Ishikawa (cell line): ENCODE data around the gene SOS1.

Experiments
- CEBPB ChIP-seq: IDR thresholded peaks from 2 replicates; pipeline ENCODE4 v1.6.1; 2012
- CREB1 ChIP-seq: IDR thresholded peaks from 2 replicates; pipeline ENCODE4 v1.6.1; 2012; ENCODE audit warnings: low read depth
- EGR1 ChIP-seq: IDR thresholded peaks from 2 replicates; pipeline ENCODE4 v1.6.1; 2012
- EP300 ChIP-seq: IDR thresholded peaks from 2 replicates; pipeline ENCODE4 v1.6.1; 2012; ENCODE audit warnings: borderline replicate concordance
- FOXM1 ChIP-seq: IDR thresholded peaks from 2 replicates; pipeline ENCODE4 v1.6.1; 2012; ENCODE audit warnings: low read depth, borderline replicate concordance
- MAX ChIP-seq: IDR thresholded peaks from 2 replicates; pipeline ENCODE4 v1.6.1; 2012
- NFIC ChIP-seq: IDR thresholded peaks from 2 replicates; pipeline ENCODE4 v1.6.1; 2012
- RAD21 ChIP-seq: IDR thresholded peaks from 2 replicates; pipeline ENCODE4 v1.6.1; 2012; ENCODE audit warnings: low read depth
- REST ChIP-seq: IDR thresholded peaks from 2 replicates; pipeline ENCODE4 v1.6.1; 2012; ENCODE audit warnings: low read depth, mild to moderate bottlenecking
- TAF1 ChIP-seq: IDR thresholded peaks from 2 replicates; pipeline ENCODE4 v1.6.1; 2012; ENCODE audit warnings: low read depth, mild to moderate bottlenecking
- TCF12 ChIP-seq: IDR thresholded peaks from 2 replicates; pipeline ENCODE4 v1.6.1; 2012; ENCODE audit warnings: low read depth
- TEAD4 ChIP-seq: IDR thresholded peaks from 2 replicates; pipeline ENCODE4 v1.6.1; 2012
- USF1 ChIP-seq: IDR thresholded peaks from 2 replicates; pipeline ENCODE4 v1.6.1; 2012
- YY1 ChIP-seq: IDR thresholded peaks from 2 replicates; pipeline ENCODE4 v1.6.1; 2012; ENCODE audit warnings: low read depth
- ZBTB7A ChIP-seq: IDR thresholded peaks from 2 replicates; pipeline ENCODE4 v1.6.1; 2012; ENCODE audit warnings: low read depth

The SOS1 gene

GRCh38 chr2:39017334-39017733 is 103.5 kb downstream of the SOS1 start:
- TF ChIP-seq TCF12 (no peak), CEBPB (no peak), YY1 (no peak)

- TF ChIP-seq RAD21 = no peak
- TF ChIP-seq FOXM1 = no peak
- no peak for TF ChIP-seq TEAD4
- no peak for TF ChIP-seq MAX
- TF ChIP-seq CEBPB = no peak
These were observed 105.4 kb downstream of the SOS1 start for GRCh38 chr2:39015424-39015823.

GRCh38 chr2:39013871-39014270 is 107.0 kb downstream of the SOS1 start:
- TF ChIP-seq TCF12 = no peak
- no peak for TF ChIP-seq TEAD4
- TF ChIP-seq CEBPB = no peak

- TF ChIP-seq REST = no peak
- no peak for TF ChIP-seq CREB1
- no peak for TF ChIP-seq USF1
- TF ChIP-seq NFIC = no peak
- no peak for TF ChIP-seq TEAD4
- no peak for TF ChIP-seq EP300
- TF ChIP-seq MAX = no peak
- TF ChIP-seq EGR1 = no peak
- TF ChIP-seq YY1 = no peak
- TF ChIP-seq TAF1 = no peak
- no peak for TF ChIP-seq ZBTB7A
- TF ChIP-seq FOXM1 = no peak
- TF ChIP-seq CEBPB = no peak
- no peak for TF ChIP-seq TCF12
- no peak for TF ChIP-seq RAD21
These were observed 112.2 kb downstream of the SOS1 start for GRCh38 chr2:39008665-39009064.

- TF ChIP-seq YY1 (no peak), EP300 (no peak), RAD21 (no peak), USF1 (no peak), MAX (no peak), REST (no peak)
These were observed 112.9 kb downstream of the SOS1 start for GRCh38 chr2:39007875-39008504.

GRCh38 chr2:39000552-39000951 is 120.3 kb downstream of the SOS1 start:
- no peak for TF ChIP-seq TAF1

- TF ChIP-seq MAX = no peak
- no peak for TF ChIP-seq EGR1
- no peak for TF ChIP-seq EP300
- no peak for TF ChIP-seq TCF12
- no peak for TF ChIP-seq TEAD4
- TF ChIP-seq CEBPB = no peak
- no peak for TF ChIP-seq RAD21
These were observed 123.1 kb downstream of the SOS1 start for GRCh38 chr2:38997781-38998180.
